MCF 10A (cell line): Measurements from ENCODE around the gene DPCD. TPM values are rescaled to one million over a fixed set of nuclear protein-coding genes. Genes with fewer than 3 reads are reported as not detected.

Experiments used
- BruUV-seq: library from RNA; stranded (reverse); fragments of 400-500 nt; replicated peaks from 2 replicates; lab custom pipeline; 2021; lab: Mats Ljungman, UMichigan
- CTCF ChIA-PET: fragments of 300-600 bp; sonication (Branson Sonifier 250); formaldehyde crosslinking; extraction: SDS; loops from one replicate; lab custom pipeline; 2021; ENCODE audit warnings: antibody characterized with exemption, inconsistent platforms; lab: Yijun Ruan, JAX
- POLR2A ChIA-PET: fragments of 300-600, 350-650 bp; sonication (Branson Sonifier 250); formaldehyde crosslinking; extraction: SDS; loops from one replicate; lab custom pipeline; 2020; ENCODE audit warnings: antibody characterized with exemption, inconsistent platforms; lab: Yijun Ruan, JAX
- DNase-seq: peaks from one replicate; pipeline ENCODE4 v3.0.0-alpha.2; 2018; ENCODE audit not compliant: unreplicated experiment
- H3K27ac Mint-ChIP-seq: one replicate; pipeline ENCODE4 v1.8.0; 2022; ENCODE audit warnings: mild to moderate bottlenecking, low read depth, mixed read lengths; ENCODE audit not compliant: unreplicated experiment
- H3K27me3 Mint-ChIP-seq: one replicate; pipeline ENCODE4 v1.8.0; 2022; ENCODE audit warnings: mixed read lengths; ENCODE audit not compliant: insufficient read depth, unreplicated experiment
- H3K36me3 Mint-ChIP-seq: one replicate; pipeline ENCODE4 v1.8.0; 2022; ENCODE audit warnings: mild to moderate bottlenecking, moderate library complexity, mixed read lengths; ENCODE audit not compliant: insufficient read depth, unreplicated experiment
- H3K4me1 Mint-ChIP-seq: one replicate; pipeline ENCODE4 v1.8.0; 2022; ENCODE audit warnings: mixed read lengths; ENCODE audit not compliant: insufficient read depth, unreplicated experiment
- H3K4me3 Mint-ChIP-seq: one replicate; pipeline ENCODE4 v1.8.0; 2022; ENCODE audit warnings: mild to moderate bottlenecking, moderate library complexity, mixed read lengths; ENCODE audit not compliant: unreplicated experiment
- H3K9me3 Mint-ChIP-seq: one replicate; pipeline ENCODE4 v1.8.0; 2022; ENCODE audit warnings: mixed read lengths; ENCODE audit not compliant: unreplicated experiment
- CTCF ChIP-seq: fragments of 200-600 bp; IDR thresholded peaks from one replicate; pipeline ENCODE4 v1.8.0; 2022; ENCODE audit warnings: antibody characterized with exemption, mild to moderate bottlenecking; ENCODE audit not compliant: unreplicated experiment
- intact Hi-C: fragments of 100-400 bp; cut with micrococcal nuclease; formaldehyde crosslinking; loops from 2 replicates; pipeline ENCODE4 v1.14.1; 2022
- total RNA-seq: library from RNA; stranded (reverse); gene quantifications from 2 replicates; pipeline ENCODE4 v1.2.3, GENCODE V29; 2022

The DPCD gene
- total RNA-seq, 1 experiment from 2014 or later, result 24.2 TPM

DNA sequence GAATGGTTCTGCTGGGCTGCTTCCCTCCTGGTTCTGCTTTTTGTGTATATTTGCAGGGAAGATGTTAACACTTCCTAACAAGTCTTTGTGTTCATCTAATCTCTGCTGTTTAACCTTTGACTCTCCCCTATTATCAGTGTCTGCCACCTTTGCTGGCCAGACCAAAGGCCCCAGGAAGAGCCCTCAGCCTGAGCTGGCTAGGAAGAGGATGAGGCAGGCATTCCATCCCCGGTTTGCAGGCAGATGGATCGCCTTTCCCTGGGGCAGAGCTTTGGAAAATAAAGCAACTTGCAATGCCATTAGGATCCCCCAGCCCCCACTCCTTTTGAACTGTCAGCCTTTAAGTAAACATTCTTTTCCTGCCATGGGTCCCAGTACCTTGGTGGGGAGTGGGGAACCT lies 19.0 kb downstream of the DPCD start:
- Mint-ChIP-seq H3K9me3 (no peaks in the 10 kb centered on the region), H3K27ac (no peak overlapping the region), H3K27me3 (no peaks in the 10 kb centered on the region), H3K4me1 (no peaks in the 10 kb centered on the region), H3K36me3 (peaks cover 55% of the 10 kb centered on the region), H3K4me3 (no peak overlapping the region)
- DNase-seq, result no peak
- intact Hi-C loops, result no loop called here
- POLR2A ChIA-PET, result interaction anchor here (1.1 kb wide), 1 partner anchor 11 kb away, joined by 4 read pairs; no protein-coding TSS in a partner anchor
- CTCF ChIA-PET, result interaction anchor here (0.8 kb wide), 1 partner anchor 174 kb away, joined by 4 read pairs; no protein-coding TSS in a partner anchor
- no peak for TF ChIP-seq CTCF
- BruUV-seq, result no TSS peak

- intact Hi-C loops, result no loop called here
- H3K4me1 Mint-ChIP-seq, result no peaks in the 10 kb centered on the region
- H3K27me3 Mint-ChIP-seq, result no peaks in the 10 kb centered on the region
- H3K4me3 Mint-ChIP-seq, result no peak overlapping the region
- H3K9me3 Mint-ChIP-seq, result no peaks in the 10 kb centered on the region
- POLR2A ChIA-PET, result interaction anchor here (0.6 kb wide), 1 partner anchor 395 kb away, joined by 3 read pairs; no protein-coding TSS in a partner anchor
- BruUV-seq, result no TSS peak
- TF ChIP-seq CTCF, result no peak
- peaks cover 46% of the 10 kb centered on the region for H3K36me3 Mint-ChIP-seq
- CTCF ChIA-PET, result interaction anchor here (0.6 kb wide), 1 partner anchor 103 kb away, joined by 4 read pairs; no protein-coding TSS in a partner anchor
- H3K27ac Mint-ChIP-seq, result no peak overlapping the region
- DNase-seq, result no peak
Observed at GRCh38 chr10:101609481-101609880, 21.4 kb downstream of the DPCD start.

- POLR2A ChIA-PET, result no interaction called here
- no peaks in the 10 kb centered on the region for H3K4me1 Mint-ChIP-seq
- no peak for DNase-seq
- peaks cover 41% of the 10 kb centered on the region for H3K36me3 Mint-ChIP-seq
- no peaks in the 10 kb centered on the region for H3K27me3 Mint-ChIP-seq
- intact Hi-C loops, result no loop called here
- no TSS peak for BruUV-seq
- no peak for TF ChIP-seq CTCF
- H3K4me3 Mint-ChIP-seq, result no peak overlapping the region
- H3K9me3 Mint-ChIP-seq, result no peaks in the 10 kb centered on the region
- peak overlapping the region; percentile 19 for H3K27ac Mint-ChIP-seq
- CTCF ChIA-PET, result interaction anchor here (0.6 to 2.0 kb wide), 3 partner anchors 9 to 338 kb away, joined by 3 to 7 read pairs (median 3); no protein-coding TSS in a partner anchor
Observed at GRCh38 chr10:101611096-101611905, 23.2 kb downstream of the DPCD start.

DNA sequence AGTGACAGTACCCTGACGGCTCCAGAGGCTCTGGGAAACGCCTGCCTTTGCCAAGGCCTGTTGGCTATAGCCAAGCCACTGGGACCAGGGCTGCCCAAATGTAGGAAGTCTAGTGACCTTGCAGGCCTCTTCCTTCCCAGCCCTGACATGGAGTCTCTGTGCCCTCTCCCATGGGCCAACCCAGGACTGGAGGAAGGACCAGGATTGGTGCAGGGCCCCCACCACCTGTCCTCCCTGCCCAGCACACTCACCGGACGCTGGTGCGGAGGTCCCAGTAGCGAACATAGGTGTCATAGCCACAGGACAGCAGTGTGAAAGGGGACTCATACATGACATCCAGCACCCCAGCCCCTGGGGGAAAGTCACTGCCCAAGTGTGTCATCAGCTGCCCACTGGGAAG lies 24.0 kb downstream of the DPCD start:
- no peaks in the 10 kb centered on the region for H3K9me3 Mint-ChIP-seq

More for the DNA sequence above, 24.0 kb downstream of the DPCD start:
- no TSS peak for BruUV-seq
- H3K27me3 Mint-ChIP-seq, result no peaks in the 10 kb centered on the region
- peaks cover 39% of the 10 kb centered on the region for H3K36me3 Mint-ChIP-seq
- intact Hi-C loops, result no loop called here
- H3K4me1 Mint-ChIP-seq, result no peaks in the 10 kb centered on the region
- no peak for DNase-seq
- H3K27ac Mint-ChIP-seq, result peak overlapping the region; percentile 19
- POLR2A ChIA-PET, result no interaction called here
- CTCF ChIA-PET, result interaction anchor here (2.0 kb wide), 1 partner anchor 9 kb away, joined by 7 read pairs; no protein-coding TSS in a partner anchor
- TF ChIP-seq CTCF, result no peak
- H3K4me3 Mint-ChIP-seq, result no peak overlapping the region
